UCSD-AML1 (cell line): ENCODE measurements around the gene IL17RC.
"Not testable (repeated sequence)": the region's sequence is repeated elsewhere in the genome, so short reads cannot be mapped to it uniquely, and the experiment has no call there.

ENCODE experiments used
- DNase-seq: peaks from one replicate; lab custom pipeline; 2025; ENCODE audit not compliant: unreplicated experiment; lab: John Stamatoyannopoulos, UW

IL17RC gene

DNA sequence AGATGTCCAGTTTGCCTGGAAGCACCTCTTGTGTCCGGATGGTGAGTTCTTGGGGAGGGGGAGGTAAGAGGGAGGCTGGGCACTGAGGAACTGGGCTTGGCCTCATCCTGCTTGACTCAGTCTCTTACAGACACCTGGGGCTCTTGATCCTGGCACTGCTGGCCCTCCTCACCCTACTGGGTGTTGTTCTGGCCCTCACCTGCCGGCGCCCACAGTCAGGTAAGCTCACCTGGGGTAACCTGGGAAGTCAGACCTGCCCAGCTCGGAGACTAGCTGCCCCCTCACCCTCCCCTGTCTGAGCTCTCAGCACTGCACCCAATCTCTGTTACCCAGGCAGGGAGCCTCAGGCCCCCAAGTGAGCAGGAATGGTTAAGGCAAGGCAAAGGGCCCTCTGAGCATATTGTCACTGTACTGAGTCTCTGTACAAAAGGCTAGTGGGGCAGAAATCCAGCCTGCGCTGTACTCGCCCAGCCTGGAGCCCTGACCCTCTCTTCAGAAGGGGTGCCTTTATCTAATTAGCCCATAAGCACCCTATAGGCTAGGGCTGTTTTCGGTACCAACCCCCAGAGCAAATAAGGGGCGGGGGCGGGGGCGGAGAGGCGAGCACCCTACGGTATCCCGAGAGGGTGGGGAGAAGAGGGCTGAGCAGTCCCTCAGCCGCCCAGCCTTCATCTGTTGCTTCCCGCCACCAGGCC, 2.2 kb upstream of the IL17RC start:
- DNase-seq, result no peak

DNA sequence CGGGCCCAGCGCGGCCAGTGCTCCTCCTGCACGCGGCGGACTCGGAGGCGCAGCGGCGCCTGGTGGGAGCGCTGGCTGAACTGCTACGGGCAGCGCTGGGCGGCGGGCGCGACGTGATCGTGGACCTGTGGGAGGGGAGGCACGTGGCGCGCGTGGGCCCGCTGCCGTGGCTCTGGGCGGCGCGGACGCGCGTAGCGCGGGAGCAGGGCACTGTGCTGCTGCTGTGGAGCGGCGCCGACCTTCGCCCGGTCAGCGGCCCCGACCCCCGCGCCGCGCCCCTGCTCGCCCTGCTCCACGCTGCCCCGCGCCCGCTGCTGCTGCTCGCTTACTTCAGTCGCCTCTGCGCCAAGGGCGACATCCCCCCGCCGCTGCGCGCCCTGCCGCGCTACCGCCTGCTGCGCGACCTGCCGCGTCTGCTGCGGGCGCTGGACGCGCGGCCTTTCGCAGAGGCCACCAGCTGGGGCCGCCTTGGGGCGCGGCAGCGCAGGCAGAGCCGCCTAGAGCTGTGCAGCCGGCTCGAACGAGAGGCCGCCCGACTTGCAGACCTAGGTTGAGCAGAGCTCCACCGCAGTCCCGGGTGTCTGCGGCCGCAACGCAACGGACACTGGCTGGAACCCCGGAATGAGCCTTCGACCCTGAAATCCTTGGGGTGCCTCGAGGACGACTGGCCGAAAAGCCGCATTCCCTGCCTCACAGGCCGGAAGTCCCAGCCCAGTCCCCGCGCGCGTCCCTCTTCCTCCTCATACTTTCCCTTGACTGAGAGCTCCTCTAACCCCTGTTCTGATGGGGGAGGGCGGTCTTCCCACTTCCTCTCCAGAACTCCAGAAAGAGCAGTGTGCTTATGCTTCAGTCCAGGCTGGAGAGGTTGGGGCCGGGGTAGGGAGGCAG, 1.4 kb upstream of the IL17RC start:
- no peak for DNase-seq

DNA sequence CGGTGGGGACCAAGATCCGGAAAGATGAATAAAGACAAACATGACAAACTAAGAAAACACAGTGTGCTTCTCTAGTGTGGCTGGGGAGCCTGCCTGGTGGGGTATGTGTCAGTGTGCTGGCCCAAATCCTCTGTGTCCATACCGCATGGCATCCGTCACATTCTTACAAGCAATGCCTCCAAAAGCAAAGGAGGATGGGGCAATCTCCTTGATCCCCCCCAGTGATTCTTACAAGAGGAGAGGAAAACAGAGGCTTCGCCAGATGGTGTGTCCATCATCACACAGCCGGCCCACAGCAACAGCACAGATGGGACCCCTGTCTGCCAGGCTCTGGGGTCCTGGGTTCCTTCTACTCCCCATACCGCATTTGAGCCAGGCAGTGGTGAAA, 558 bp upstream of the IL17RC start:
- no peak for DNase-seq

DNA sequence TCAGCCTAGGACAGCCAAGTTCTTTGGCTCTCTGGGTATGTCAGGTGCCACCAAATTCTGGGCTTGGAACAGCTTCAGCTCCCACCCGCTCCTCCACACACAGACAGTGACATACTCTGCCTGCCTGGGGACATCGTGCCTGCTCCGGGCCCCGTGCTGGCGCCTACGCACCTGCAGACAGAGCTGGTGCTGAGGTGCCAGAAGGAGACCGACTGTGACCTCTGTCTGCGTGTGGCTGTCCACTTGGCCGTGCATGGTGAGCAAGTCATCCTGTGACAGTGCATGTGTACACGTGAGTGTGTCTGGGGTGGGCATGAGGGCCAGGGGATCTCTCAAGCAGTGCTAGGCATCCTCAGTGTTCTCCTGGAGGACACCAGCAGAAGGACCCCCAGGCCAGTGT, 922 bp downstream of the IL17RC start:
- DNase-seq, result no peak

DNA sequence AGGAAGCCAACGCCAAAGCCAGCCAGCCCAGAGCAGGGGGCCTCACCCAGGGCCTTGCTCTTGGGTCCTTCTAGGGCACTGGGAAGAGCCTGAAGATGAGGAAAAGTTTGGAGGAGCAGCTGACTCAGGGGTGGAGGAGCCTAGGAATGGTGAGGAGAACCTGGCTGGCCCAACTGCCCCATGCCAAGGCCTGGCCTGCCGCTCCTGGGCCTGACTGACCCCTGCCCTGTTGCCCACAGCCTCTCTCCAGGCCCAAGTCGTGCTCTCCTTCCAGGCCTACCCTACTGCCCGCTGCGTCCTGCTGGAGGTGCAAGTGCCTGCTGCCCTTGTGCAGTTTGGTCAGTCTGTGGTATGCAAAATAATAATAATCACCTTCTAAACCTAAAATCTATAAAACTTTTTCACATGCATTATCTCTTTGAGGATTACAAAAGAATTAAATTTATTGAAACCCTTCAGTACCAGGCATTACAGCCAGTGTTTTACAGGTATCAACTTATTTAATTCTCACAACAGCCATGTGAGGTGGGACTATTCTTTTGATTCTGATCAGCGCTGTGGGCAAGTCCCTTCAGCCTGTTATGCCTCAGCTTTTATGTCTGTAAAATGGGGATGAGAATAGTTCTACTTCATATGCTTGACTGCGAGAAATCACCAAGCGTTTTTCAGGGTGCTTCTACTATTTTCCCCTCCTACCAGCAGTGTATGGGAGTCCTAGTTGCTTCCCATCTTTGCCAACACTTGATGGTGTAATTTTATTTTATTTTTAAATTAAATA, 1.6 kb downstream of the IL17RC start:
- DNase-seq, result no peak

DNA sequence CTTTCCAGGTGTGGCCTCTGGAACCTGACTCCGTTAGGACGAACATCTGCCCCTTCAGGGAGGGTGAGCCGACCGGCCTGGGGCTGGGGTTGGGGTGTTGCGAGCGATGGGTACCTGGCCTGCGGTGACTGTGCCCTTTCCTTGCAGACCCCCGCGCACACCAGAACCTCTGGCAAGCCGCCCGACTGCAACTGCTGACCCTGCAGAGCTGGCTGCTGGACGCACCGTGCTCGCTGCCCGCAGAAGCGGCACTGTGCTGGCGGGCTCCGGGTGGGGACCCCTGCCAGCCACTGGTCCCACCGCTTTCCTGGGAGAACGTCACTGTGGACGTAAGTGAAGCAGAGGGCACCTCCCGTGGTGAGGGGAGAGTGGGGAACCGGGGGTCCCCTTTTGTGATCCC, 11.3 kb downstream of the IL17RC start:
- no peak for DNase-seq

DNA sequence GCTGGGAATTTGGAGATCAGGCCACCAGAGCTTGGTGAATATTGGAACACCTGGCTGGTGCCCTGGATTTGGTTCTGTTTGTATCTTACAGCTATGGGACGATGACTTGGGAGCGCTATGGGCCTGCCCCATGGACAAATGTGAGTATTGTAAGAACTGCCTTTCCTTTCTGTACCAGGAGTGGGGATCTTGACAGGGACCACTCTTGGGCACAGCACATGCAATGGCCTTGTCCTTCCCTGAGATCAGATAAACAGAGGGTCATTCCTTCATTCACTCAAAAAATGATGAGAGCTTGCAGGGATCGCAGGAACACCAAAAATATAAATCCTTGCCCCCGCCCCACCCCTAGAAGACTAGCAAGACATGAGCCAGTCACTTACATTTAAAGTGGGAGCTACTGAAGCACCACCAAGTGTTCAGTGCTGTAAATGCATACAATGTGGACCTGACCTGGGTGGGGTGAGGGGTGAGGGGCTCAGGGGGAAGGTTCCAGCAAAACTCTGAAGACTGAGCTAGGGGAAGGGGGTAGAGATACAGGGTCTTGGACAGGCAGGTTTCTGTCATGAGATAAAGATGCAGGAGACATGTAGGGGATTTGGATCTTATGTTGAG, 14.0 kb downstream of the IL17RC start:
- DNase-seq, result no peak

DNA sequence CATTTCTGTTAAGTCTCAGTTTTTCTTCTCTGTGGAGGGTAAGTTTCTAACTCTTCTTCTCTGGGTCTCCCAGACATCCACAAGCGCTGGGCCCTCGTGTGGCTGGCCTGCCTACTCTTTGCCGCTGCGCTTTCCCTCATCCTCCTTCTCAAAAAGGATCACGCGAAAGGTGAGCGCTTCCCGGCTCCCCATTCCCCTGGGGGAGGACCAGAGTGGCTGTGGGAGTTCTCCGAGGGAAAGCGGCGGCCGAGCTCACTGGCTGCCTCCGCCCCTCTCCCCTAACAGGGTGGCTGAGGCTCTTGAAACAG, 15.6 kb downstream of the IL17RC start:
- DNase-seq, result no peak

DNA sequence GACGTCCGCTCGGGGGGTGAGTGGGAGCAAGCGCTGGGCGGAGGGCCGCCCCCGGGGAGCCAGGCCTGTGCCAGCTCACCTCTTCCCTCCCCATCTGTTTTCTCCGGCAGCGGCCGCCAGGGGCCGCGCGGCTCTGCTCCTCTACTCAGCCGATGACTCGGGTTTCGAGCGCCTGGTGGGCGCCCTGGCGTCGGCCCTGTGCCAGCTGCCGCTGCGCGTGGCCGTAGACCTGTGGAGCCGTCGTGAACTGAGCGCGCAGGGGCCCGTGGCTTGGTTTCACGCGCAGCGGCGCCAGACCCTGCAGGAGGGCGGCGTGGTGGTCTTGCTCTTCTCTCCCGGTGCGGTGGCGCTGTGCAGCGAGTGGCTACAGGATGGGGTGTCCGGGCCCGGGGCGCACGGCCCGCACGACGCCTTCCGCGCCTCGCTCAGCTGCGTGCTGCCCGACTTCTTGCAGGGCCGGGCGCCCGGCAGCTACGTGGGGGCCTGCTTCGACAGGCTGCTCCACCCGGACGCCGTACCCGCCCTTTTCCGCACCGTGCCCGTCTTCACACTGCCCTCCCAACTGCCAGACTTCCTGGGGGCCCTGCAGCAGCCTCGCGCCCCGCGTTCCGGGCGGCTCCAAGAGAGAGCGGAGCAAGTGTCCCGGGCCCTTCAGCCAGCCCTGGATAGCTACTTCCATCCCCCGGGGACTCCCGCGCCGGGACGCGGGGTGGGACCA, 16.1 kb downstream of the IL17RC start:
- DNase-seq, result peak; percentile 92

DNA sequence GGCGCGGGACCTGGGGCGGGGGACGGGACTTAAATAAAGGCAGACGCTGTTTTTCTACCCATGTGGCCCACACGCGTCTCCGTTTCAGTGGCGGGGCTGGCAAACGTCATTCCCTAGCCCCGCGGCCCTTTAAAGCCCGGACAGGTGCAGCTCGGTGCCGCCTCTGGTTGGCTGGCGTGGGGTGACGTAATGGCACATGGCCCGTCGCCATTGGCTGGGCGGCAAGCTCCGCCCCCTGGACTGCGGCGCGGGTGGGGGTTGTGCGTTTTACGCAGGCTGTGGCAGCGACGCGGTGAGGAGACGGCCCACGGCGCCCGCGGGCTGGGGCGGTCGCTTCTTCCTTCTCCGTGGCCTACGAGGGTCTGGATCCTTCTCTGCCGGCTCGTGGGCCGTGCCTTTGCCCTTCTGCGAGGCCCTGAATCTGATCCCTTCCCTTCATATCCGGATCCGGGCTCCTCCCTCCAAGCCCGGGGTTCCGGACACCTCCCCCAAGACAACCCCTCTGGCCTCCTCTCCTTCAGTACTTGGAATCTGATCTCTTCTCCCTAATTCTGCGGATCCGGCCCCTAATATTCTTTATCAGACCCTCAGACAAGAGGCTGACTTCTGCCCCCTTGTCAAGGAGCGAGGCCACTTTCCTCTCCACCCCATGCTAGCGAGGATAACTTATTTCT, 16.8 kb downstream of the IL17RC start, which contains the start of gene CRELD1:
Gene CRELD1 (plus strand): TSS at position 274 of the 674 bp plus-strand sequence. CDS start 605 bp downstream, outside the sequence.
- peak; percentile 96 for DNase-seq

DNA sequence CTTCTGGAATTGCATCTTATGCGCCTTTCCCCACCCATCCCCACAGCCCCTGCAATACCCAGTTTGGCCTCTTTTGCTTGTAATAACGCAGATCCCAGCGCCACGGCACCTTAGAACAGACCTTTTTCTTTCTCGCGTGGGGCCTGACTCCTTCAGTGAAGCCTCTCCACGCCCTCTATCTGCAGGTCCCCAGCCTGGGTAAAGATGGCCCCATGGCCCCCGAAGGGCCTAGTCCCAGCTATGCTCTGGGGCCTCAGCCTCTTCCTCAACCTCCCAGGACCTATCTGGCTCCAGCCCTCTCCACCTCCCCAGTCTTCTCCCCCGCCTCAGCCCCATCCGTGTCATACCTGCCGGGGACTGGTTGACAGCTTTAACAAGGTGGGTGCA, 17.3 kb downstream of the IL17RC start:
- DNase-seq, result peak; percentile 65

DNA sequence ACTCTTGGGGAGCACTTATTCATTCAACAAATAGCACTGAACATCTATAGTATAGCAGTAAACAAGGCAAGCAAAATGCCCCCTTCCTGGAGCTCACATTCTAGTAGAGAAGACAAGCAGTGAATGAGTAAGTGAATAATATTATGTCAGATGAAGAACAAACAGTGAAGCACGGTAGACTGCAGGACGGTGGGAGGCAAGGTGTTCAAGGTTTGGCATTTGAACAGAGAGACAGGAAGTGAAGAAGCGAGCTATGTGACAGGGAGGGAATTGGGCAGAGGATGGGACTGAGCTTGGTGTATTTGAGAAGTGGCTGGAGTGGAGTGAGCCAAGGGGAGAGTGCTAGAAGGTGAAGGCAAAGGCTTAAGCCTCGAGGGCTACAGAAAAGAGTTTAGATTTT, 18.1 kb downstream of the IL17RC start:
- no peak for DNase-seq

DNA sequence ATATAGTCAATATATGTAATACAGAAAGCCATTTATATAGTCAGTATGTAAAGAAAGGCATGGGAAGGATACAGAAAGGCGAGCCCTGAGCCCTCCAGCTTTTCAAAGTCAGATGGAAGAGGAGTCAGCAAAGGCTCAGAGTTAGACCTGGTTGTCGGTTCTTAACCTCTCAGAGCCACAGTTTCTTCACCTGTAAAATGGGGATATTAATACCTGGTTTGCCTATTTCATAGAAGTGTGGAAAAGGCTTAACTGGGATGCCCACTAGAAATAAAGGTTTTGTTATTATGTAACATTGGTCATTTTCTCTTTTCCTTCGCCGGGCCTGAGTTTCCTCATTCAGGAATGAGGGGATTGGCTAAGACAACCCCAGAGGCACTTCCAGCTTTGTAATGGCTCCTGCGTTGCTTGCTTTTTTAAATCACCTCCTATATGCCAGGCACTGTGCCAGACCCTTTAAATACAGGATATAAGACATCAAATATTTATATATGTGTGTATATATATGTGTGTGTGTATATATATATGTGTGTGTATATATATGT, 19.1 kb downstream of the IL17RC start:
- no peak for DNase-seq

DNA sequence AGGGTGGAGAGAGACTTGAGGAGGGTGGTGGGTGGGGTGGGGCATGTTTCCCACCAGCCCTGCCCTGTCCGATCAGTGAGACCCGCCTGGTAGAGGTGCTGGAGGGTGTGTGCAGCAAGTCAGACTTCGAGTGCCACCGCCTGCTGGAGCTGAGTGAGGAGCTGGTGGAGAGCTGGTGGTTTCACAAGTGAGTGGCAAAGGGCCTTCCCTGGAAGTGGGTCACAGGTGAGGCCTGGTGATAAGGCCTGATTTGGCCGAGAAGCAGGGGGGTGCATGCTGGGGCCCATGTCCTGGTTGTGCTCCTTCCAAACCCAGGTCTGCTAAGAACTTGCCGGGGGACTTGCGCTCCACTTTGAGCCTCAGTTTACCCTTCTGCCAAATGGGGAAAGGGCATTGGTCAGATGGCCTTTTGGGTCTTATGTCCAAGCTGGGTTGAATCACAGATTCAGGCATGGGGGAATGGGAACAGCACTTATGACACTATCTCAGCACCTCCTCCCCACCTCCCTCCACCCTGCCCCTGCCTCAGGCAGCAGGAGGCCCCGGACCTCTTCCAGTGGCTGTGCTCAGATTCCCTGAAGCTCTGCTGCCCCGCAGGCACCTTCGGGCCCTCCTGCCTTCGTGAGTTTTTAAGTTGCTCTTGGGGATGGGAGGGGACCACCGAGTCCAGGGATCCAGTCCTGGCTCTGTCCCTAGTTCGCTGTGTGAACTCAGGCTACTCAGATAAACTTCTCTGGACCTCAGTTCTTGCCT, 20.8 kb downstream of the IL17RC start:
- DNase-seq, result no peak

DNA sequence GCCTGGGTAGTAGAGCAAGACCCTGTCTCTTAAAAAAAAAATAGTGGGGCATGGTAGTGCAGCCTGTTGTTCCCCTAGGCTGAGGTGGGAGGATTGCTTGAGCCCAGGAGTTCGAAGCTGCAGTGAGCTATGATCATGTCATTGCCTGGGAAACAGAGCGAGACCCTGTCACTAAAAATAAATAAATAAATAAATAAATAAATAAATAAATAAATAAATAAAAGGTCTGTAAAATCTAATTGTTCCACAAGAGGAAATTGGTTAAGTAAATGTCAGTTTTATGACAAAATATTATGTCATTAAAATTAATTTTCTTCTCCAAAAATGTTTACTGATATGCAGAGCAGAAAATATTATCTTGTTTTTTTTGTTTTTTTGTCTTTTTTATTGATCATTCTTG, 22.1 kb downstream of the IL17RC start:
- DNase-seq, result no peak

DNA sequence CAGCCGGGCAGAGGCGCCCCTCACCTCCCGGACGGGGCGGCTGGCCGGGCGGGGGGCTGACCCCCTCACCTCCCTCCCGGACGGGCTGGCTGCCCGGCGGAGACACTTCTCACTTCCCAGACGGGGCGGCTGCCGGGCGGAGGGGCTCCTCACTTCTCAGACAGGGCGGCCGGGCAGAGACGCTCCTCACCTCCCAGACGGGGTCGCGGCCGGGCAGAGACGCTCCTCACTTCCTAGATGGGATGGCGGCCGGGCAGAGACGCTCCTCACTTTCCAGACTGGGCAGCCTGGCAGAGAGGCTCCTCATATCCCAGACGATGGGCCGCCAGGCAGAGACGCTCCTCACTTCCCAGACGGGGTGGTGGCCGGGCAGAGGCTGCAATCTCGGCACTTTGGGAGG, 23.0 kb downstream of the IL17RC start:
- DNase-seq, result not testable (repeated sequence)

DNA sequence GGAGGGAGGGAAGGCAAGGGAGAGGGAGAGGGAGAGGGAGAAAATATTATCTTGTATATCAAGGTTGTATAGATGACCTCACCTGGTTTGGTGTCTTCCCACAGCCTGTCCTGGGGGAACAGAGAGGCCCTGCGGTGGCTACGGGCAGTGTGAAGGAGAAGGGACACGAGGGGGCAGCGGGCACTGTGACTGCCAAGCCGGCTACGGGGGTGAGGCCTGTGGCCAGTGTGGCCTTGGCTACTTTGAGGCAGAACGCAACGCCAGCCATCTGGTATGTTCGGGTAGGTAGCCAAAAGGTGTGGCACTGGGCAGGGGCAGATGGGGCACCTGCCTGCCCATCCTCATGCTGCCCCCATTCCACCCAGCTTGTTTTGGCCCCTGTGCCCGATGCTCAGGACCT, 23.8 kb downstream of the IL17RC start:
- no peak for DNase-seq

DNA sequence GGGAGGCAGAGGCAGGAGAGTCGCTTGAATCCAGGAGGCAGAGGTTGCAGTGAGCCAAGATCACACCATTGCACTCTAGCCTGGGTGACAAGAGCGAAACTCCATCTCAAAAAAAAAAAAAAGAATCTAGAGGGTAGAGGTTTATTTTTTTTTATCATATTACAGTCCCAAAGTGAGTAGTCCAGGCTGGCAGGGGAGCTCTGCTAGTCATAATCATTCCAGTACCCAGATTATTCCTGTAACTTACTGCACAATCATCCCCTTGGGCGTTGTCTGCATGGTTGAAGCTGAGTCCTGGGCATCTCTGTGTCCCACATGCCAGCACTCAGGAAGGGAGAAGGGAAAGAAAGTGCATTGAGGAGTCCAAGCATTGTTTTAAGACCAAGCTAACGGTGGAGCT, 25.3 kb downstream of the IL17RC start:
- DNase-seq, result no peak
